K562 (cell line): Measurements from ENCODE around the gene UNC5B. TPM values are rescaled to one million over a fixed set of nuclear protein-coding genes. Genes with fewer than 3 reads are reported as not detected.

Source experiments
- ATAC-seq: fragments of 200-7000 bp; cut with Tn5 transposase; 3 replicates; pipeline ENCODE4 v1.9.1; 2020; ENCODE audit warnings: moderate library complexity
- BruUV-seq: library from RNA; stranded (reverse); fragments of 400-500 nt; replicated peaks from 2 replicates; lab custom pipeline; 2021; lab: Mats Ljungman, UMichigan
- CTCF ChIA-PET: fragments of 300-600 bp; formaldehyde crosslinking; extraction: SDS; loops from one replicate; lab custom pipeline; 2021; ENCODE audit warnings: low intra/inter-chr PET ratio; lab: Yijun Ruan, JAX
- POLR2A ChIA-PET: fragments of 300-600, 350-650 bp; sonication (Branson Sonifier 250); formaldehyde crosslinking; extraction: SDS; loops from one replicate; lab custom pipeline; 2021; ENCODE audit warnings: antibody characterized with exemption, inconsistent platforms; lab: Yijun Ruan, JAX
- DNase-seq, 4 experiments: peaks; one replicate each; pipeline versions ENCODE4 v3.0.0 to v3.0.0-alpha.2; 2011 to 2018; ENCODE audit warnings: low spot score in 3 of 4, mixed read lengths in 3 of 4; ENCODE audit errors: extremely low read depth in 1 of 4
- FAIRE-seq: peaks from 2 replicates; lab custom pipeline; 2011; peaks lifted over from hg19 to GRCh38; lab: Jason Lieb, UNC
- H2AFZ ChIP-seq: 2 replicates; pipeline ENCODE4 v1.6.0; 2011; ENCODE audit warnings: low read depth, low read length, control low read depth, inconsistent platforms
- H3K27ac ChIP-seq: fragments of 200-600 bp; 3 replicates; pipeline ENCODE4 v1.8.0; 2011; ENCODE audit warnings: low read depth, mild to moderate bottlenecking, control low read depth, inconsistent platforms, low read length, moderate library complexity, mixed read lengths; ENCODE audit errors: extremely low read depth
- H3K27me3 ChIP-seq, 2 experiments: fragments of 300-600 bp in 1 of 2; 2 replicates in 1 of 2; 3 replicates in 1 of 2; pipeline versions ENCODE4 v1.6.0 to v1.8.0; 2011; ENCODE audit warnings: inconsistent platforms in 2 of 2, low read length in 2 of 2, mild to moderate bottlenecking in 1 of 2, mixed read lengths in 1 of 2, moderate library complexity in 1 of 2; ENCODE audit not compliant: control insufficient read depth in 2 of 2, insufficient read depth in 2 of 2
- H3K36me3 ChIP-seq: fragments of 300-600 bp; 3 replicates; pipeline ENCODE4 v1.8.0; 2011; ENCODE audit warnings: mild to moderate bottlenecking, low read length, inconsistent platforms; ENCODE audit not compliant: control insufficient read depth, insufficient read depth
- H3K4me1 ChIP-seq, 2 experiments: fragments of 200-600 bp in 1 of 2; replicated peaks in 1 of 2; 2 replicates in 1 of 2; 3 replicates in 1 of 2; pipeline versions ENCODE4 v1.5.1 to v1.8.0; 2011; ENCODE audit warnings: inconsistent platforms in 2 of 2, low read length in 2 of 2, mild to moderate bottlenecking in 1 of 2, mixed read lengths in 1 of 2, moderate library complexity in 1 of 2; ENCODE audit not compliant: control insufficient read depth in 2 of 2, insufficient read depth in 2 of 2
- H3K4me2 ChIP-seq: 2 replicates; pipeline ENCODE4 v1.6.1; 2011; ENCODE audit warnings: low read length, control low read depth, inconsistent platforms, mixed read lengths; ENCODE audit not compliant: insufficient read depth
- H3K4me3 ChIP-seq: fragments of 200-600 bp; sonication (generic), shearing (Covaris generic); 2 replicates; pipeline ENCODE4 v1.5.1; 2016; ENCODE audit warnings: control low read depth, inconsistent platforms
- H3K79me2 ChIP-seq: fragments of 200-600 bp; 3 replicates; pipeline ENCODE4 v1.8.0; 2011; ENCODE audit warnings: low read length, inconsistent platforms; ENCODE audit not compliant: control insufficient read depth, insufficient read depth
- H3K9ac ChIP-seq, 2 experiments: 2 replicates each; pipeline versions ENCODE4 v1.6.0 to v1.6.1; 2011; ENCODE audit warnings: low read depth in 2 of 2, low read length in 2 of 2, control low read depth in 1 of 2, inconsistent platforms in 1 of 2, mild to moderate bottlenecking in 1 of 2, mixed read lengths in 1 of 2; ENCODE audit not compliant: insufficient read depth in 1 of 2
- H3K9me1 ChIP-seq: one replicate; pipeline ENCODE4 v1.6.0; 2011; ENCODE audit warnings: inconsistent platforms, mild to moderate bottlenecking, low read length, moderate library complexity; ENCODE audit not compliant: control insufficient read depth, insufficient read depth
- H3K9me3 ChIP-seq: replicated peaks from 2 replicates; pipeline ENCODE4 v1.5.1; 2011; ENCODE audit warnings: low read depth, low read length, inconsistent platforms; ENCODE audit not compliant: control insufficient read depth, insufficient read depth
- H4K20me1 ChIP-seq: replicated peaks from 2 replicates; pipeline ENCODE4 v1.6.1; 2011; ENCODE audit warnings: low read length, inconsistent platforms, mixed read lengths; ENCODE audit not compliant: control insufficient read depth, insufficient read depth
- MCM3 ChIP-seq: fragments of 450-650 bp; IDR thresholded peaks from 2 replicates; pipeline ENCODE4 v1.6.1; 2016
- TCF15 ChIP-seq: fragments of 250-450 bp; sonication (Bioruptor Pico); IDR thresholded peaks from 2 replicates; pipeline ENCODE4 v1.8.0; 2022; ENCODE audit warnings: moderate library complexity, mild to moderate bottlenecking, inconsistent platforms
- TEAD2 ChIP-seq: fragments of 450-650 bp; IDR thresholded peaks from 2 replicates; pipeline ENCODE4 v1.6.1; 2016; ENCODE audit warnings: missing genetic modification characterization, control low read depth, missing compliant biosample characterization
- THAP7 ChIP-seq: fragments of 250-450 bp; sonication (Bioruptor Pico); IDR thresholded peaks from 2 replicates; pipeline ENCODE4 v1.5.0; 2021
- YY1 ChIP-seq, 3 experiments: IDR thresholded peaks; 2 replicates each; pipeline ENCODE4 v1.6.1; 2011; ENCODE audit warnings: low read length in 2 of 3, mild to moderate bottlenecking in 2 of 3, moderate library complexity in 2 of 3, borderline replicate concordance in 1 of 3, control low read depth in 1 of 3, low read depth in 1 of 3; ENCODE audit not compliant: insufficient read depth in 3 of 3, insufficient replicate concordance in 2 of 3, control insufficient read depth in 1 of 3, insufficient read length in 1 of 3; ENCODE audit errors: extremely low read depth in 1 of 3
- ZBTB26 ChIP-seq: fragments of 450-650 bp; formaldehyde crosslinking; IDR thresholded peaks from 2 replicates; pipeline ENCODE4 v1.4.0; 2022; ENCODE audit warnings: missing genetic modification characterization
- ZNF668 ChIP-seq: fragments of 250-450 bp; sonication (Bioruptor Pico); IDR thresholded peaks from 2 replicates; pipeline ENCODE4 v1.8.0; 2022; ENCODE audit warnings: mild to moderate bottlenecking, inconsistent platforms
- WGBS: fragments of 100-300 bp; shearing (Covaris generic); methylation state at CpG from one replicate; pipeline ENCODE4 v1.1.6; 2016; ENCODE audit warnings: low coverage, mixed read lengths; ENCODE audit not compliant: insufficient coverage; ENCODE audit errors: missing lambda C conversion rate; 5-methylcytosine and 5-hydroxymethylcytosine counted together
- in situ Hi-C: fragments of 300-500 bp; cut with MboI; formaldehyde crosslinking; loops from 4 replicates; pipeline ENCODE4 v1.15.0; 2018; ENCODE audit warnings: inconsistent platforms, mixed read lengths
- intact Hi-C: fragments of 100-400 bp; cut with micrococcal nuclease; formaldehyde crosslinking; loops from 2 replicates; pipeline ENCODE4 v1.14.2; 2022
- polyA plus RNA-seq, 8 experiments: library from polyadenylated mRNA; depleted of rRNA in 4 of 8; stranded (reverse) in 5 of 8; unstranded in 3 of 8; fragments of >200 nt; fragmentation: Nextera tagmentation in 2 of 8; fragmentation: Illumina TruSeq in 1 of 8; extraction: Ambion mirVana in 2 of 8; extraction: Trizol in 1 of 8; gene quantifications; 2 replicates each; pipeline versions ENCODE4 v1.2.1 to v1.2.3, GENCODE V29; 2011 to 2014; ENCODE audit warnings: inconsistent platforms in 1 of 8, missing spikeins in 1 of 8
- total RNA-seq, 7 experiments: library from RNA; depleted of rRNA in 6 of 7; stranded (reverse); fragments of >200 nt in 6 of 7; fragmentation: Illumina TruSeq in 2 of 7; extraction: Trizol in 2 of 7; gene quantifications; 2 replicates each; pipeline versions ENCODE4 v1.2.1 to v1.2.3, GENCODE V29; 2011 to 2021; ENCODE audit warnings: low replicate concordance in 1 of 7

UNC5B gene
- total and polyA plus RNA-seq, 9 of the 15 experiments (the other 6 are each of a cell fraction or from before 2014, with no cell fraction given), result 0.10 to 8.4 (median 2.1) TPM

- TF ChIP-seq TCF15 (no peak), THAP7 (CRISPR knock-in tag) (no peak), TEAD2 (tag) (no peak), ZBTB26 (CRISPR knock-in tag) (no peak), MCM3 (no peak)
Measured at GRCh38 chr10:71288461-71288860, 76.1 kb downstream of the UNC5B start (continued).

- Histone ChIP-seq H4K20me1 (peaks cover 12% of the 10 kb centered on the region), H2AFZ (peak overlapping the region; percentile 73), H3K79me2 (no peaks in the 10 kb centered on the region), H3K27me3 (peaks cover 0 to 23% of the 10 kb centered on the region in 2 experiments; a peak in 2 of 5 replicates), H3K9ac (0 out of 4 replicates have a peak overlapping the region, but pooled peaks of 1 of the 2 experiments have one; percentile 29), H3K4me2 (no peak overlapping the region), H3K36me3 (no peaks in the 10 kb centered on the region), H3K9me1 (no peaks in the 10 kb centered on the region), H3K4me3 (no peak overlapping the region), H3K27ac (no peak overlapping the region), H3K4me1 (peaks cover 3 to 24% of the 10 kb centered on the region in 2 experiments; a peak in 4 of 5 replicates), H3K9me3 (no peaks in the 10 kb centered on the region)
- POLR2A ChIA-PET, result interaction anchor here (0.8 to 1.0 kb wide), 3 partner anchors 10 to 166 kb away, joined by 3 read pairs; no protein-coding TSS in a partner anchor
- intact Hi-C loops, result loop anchor here (5.0 kb wide), 1 partner anchor 387 kb away; no protein-coding TSS in a partner anchor
- no TSS peak for BruUV-seq
- 45% methylated on average over 12 of the region's 12 CpGs for WGBS
- FAIRE-seq (no peak), ATAC-seq (no peak), DNase-seq (no peak)
- TF ChIP-seq ZNF668 (CRISPR knock-in tag) (no peak), YY1 (IDR thresholded peaks at IDR 0.05; ENCODE audit: borderline replicate concordance in 1 of 3, control insufficient read depth in 1 of 3, extremely low read depth in 1 of 3, insufficient read depth in 3 of 3, insufficient read length in 1 of 3, insufficient replicate concordance in 2 of 3, low read depth in 1 of 3, low read length in 2 of 3) (peak; percentile 42 to 88 (median 66))
- CTCF ChIA-PET, result no interaction called here
- in situ Hi-C loops, result loop anchor here (5.0 kb wide), 1 partner anchor 367 kb away; no protein-coding TSS in a partner anchor
Measured at GRCh38 chr10:71289421-71290130, 77.2 kb downstream of the UNC5B start.
